Mononuclear cell (primary cell): ENCODE data around the gene RAVER1. TPM values are rescaled to one million over a fixed set of nuclear protein-coding genes. Genes with fewer than 3 reads are reported as not detected.

Source experiments
- H3K27me3 ChIP-seq: 2 replicates; pipeline ENCODE4 v1.6.0; 2011; ENCODE audit warnings: low read length, control low read depth; ENCODE audit not compliant: insufficient read depth
- H3K4me1 ChIP-seq: 2 replicates; pipeline ENCODE4 v1.5.1; 2011; ENCODE audit warnings: mild to moderate bottlenecking, low read length, control low read depth; ENCODE audit not compliant: insufficient read depth
- H3K4me3 ChIP-seq: 2 replicates; pipeline ENCODE4 v1.5.1; 2011; ENCODE audit warnings: mild to moderate bottlenecking, low read length, moderate library complexity
- H3K9me3 ChIP-seq: 2 replicates; pipeline ENCODE4 v1.5.1; 2011; ENCODE audit warnings: low read depth, mild to moderate bottlenecking, control low read depth, low read length
- total RNA-seq: library from RNA; depleted of rRNA; stranded (reverse); fragments of >200 nt; gene quantifications from one replicate; pipeline ENCODE4 v1.2.3, GENCODE V29; 2012

RAVER1 gene
- total RNA-seq, 1 donor, result 9.6 TPM

DNA sequence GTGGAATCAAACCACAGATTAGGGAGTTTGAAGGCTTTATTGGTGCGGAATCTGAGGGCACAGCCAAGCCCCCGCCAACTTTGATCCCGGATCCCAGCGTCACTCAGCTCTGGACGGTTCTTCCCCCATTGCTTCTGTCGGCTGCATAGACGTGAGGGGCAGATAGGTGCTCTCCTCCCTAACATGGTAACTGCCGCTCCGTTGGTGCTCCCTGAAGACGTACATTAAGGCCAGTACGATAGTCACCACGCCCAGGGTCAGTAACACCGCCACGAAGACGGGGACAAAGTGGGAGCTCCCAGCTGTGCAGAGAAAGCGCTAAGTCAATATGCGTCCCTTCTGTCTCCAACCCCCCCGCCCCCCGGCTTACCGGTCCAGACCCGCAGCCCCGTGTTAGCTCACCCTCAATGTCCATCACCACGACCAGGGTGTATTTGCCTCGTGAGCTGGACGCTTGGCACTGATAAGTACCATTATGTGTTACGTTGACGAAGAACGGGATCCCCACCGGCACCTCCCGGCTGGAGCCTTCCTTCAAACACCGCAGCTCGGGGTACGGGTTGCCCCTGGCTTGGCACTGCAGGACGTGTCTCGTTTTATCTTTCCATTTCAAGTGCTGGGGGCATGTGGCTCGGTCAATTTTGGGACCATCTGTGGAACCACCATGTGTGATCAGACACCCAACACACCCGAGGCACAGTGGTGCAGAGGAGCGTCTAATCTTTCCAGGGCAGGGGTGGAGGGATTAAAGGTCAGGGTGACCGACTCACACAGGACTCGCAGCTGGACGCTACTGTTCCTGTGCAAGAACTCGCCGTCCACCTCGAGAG, 644 bp upstream of the RAVER1 start:
- Histone ChIP-seq H3K4me3 (peak overlapping the region; percentile 86), H3K4me1 (peaks cover 57% of the 10 kb centered on the region), H3K27me3 (no peaks in the 10 kb centered on the region), H3K9me3 (no peaks in the 10 kb centered on the region)

DNA sequence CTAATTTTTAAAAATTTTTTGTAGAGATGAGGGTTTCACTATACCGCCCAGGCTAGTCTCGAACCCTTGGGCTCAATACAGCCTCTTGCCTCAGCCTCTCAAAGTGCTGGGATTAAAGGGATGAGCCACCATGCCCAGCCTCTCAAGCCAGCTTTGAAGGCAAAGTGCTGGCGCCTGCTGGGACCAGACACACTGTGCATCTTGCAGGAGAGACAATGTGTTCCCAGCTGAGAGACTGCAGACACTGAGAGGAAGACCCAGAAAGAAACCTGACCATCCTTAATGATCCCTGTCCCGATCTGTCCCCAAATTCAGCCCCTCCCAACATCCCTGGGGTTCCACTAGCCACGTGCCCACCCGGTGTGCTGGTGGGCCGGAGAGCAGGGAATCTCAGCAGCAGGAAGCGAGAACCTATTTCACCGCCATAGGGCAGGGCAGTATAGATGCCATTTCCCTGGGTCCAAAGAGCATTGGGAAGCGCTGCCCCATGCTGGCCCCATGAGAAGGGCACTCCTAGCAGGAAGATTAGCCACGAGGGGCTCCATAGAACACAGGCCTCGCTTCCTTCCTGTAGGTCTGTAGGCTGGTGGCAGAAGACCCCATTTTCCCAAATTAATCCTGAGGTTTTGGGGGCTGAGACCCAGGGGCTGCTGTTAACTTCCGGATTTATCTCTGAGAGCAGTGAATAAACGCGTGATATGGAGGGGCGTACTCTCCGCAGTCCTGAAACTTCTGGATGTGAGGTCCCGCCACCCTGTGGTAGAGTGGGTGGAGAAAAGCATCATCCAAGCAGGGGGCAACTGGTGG, 968 bp downstream of the RAVER1 start:
- Histone ChIP-seq H3K4me3 (peak overlapping the region; percentile 86), H3K4me1 (peaks cover 41% of the 10 kb centered on the region), H3K27me3 (no peaks in the 10 kb centered on the region), H3K9me3 (no peaks in the 10 kb centered on the region)

DNA sequence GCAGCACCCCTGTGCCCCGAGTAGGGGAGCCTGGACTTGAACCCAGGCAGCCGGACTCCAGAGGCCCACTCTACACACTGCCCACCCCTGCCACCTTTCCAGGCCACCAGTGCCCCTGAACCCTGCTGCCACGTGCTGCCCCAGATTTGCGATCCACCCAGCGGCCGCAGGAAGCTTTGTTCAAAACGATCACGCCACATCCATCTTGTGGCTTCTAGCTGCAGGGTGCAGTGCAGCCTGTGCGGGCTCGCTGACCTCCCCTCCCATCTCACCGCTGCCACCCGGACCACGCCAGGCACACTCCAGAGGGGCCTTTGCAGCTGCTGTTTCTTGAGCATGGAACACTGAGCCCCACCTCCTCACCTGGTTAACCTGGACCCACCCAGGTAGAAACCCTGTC, 3.8 kb downstream of the RAVER1 start:
- no peaks in the 10 kb centered on the region for H3K27me3 ChIP-seq
- H3K9me3 ChIP-seq, result no peaks in the 10 kb centered on the region

DNA sequence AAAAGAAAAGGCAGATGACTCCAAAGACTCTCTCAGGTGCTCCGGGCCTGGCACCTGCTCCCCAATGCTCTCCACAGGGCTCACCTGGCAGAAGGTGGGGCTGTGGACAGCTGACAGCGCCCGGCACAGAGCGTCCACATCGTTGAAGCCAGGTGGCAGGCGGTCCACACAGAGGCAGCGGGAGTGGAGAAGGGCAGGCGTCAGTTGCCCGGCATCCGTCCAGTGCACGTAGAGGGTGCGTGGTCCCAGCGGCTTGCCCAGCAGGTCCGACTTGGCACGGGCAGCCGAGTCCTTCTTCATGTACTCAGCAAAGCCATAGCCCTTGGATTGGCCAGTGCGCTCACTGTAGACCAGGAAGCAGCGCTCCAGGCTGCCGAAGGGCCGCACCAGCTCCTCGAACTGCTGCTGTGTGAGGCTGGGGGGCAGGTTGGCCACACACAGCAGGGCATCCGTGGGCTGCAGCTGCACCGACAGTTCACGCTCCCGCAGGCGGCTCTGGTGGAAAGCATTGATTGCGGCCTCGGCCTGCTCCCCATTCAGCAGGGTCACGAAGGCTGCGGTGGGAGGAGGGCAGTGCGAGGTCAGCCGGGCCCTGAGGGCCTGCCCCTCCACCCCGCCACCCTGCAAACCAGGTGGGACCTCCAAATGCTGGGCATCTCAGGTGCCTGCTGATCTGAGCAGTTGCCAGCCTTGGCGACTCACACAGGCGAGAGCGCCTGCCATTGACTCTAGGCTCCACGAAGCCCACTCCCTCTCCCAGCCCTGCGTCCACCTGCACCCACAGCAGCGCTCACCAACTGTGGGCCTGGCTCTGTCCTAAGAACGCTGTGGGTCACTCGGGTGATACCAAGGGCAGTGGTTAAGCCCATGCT, 4.5 kb downstream of the RAVER1 start:
- no peak overlapping the region for H3K4me3 ChIP-seq

More for the DNA sequence above, 3.8 kb downstream of the RAVER1 start:
- H3K4me3 ChIP-seq, result no peak overlapping the region
- H3K4me1 ChIP-seq, result peaks cover 25% of the 10 kb centered on the region

DNA sequence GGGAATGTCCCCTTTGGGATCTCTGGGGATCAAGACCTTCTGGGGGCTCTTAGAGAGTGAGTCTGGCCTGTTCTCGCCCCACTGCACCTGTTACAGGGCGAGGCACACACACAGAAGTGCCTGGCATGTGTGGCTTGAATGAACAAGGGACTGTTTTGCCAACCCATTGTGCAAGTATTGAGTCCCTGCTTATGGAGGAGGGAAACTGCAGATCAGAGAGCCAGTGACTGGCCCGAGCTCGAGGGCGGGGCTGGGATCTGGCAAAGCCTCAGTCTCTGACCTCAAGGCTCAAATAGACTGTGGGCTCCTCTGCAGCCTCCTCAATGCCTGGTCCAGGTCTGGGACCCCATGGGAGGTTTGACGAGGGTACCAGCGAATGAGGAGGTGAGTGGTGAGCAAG, 5.5 kb downstream of the RAVER1 start:
- Histone ChIP-seq H3K9me3 (no peaks in the 10 kb centered on the region), H3K4me3 (no peak overlapping the region), H3K4me1 (peaks cover 13% of the 10 kb centered on the region), H3K27me3 (no peaks in the 10 kb centered on the region)

More for the DNA sequence above, 4.5 kb downstream of the RAVER1 start:
- Histone ChIP-seq H3K9me3 (no peaks in the 10 kb centered on the region), H3K4me1 (peaks cover 17% of the 10 kb centered on the region), H3K27me3 (no peaks in the 10 kb centered on the region)

DNA sequence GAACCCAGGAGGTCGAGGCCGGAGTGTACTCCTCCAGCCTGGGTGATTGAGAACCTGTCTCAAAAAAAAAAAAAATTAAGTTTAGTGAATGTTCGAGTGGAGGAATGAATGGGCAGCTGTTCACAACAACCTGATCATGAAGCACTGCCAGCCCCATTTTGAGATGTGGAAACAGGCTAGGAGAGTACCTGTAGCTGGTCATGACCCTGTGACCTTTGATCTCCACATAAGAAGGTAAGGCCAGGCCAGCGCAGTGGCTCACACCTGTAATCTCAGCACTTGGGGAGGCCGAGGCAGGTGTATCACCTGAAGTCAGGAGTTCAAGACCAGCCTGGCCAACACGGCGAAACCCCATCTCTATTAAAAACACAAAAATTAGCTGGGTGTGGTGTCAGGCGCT, 7.6 kb downstream of the RAVER1 start:
- H3K4me1 ChIP-seq, result no peaks in the 10 kb centered on the region
- H3K27me3 ChIP-seq, result no peaks in the 10 kb centered on the region
- H3K9me3 ChIP-seq, result no peaks in the 10 kb centered on the region
- no peak overlapping the region for H3K4me3 ChIP-seq

DNA sequence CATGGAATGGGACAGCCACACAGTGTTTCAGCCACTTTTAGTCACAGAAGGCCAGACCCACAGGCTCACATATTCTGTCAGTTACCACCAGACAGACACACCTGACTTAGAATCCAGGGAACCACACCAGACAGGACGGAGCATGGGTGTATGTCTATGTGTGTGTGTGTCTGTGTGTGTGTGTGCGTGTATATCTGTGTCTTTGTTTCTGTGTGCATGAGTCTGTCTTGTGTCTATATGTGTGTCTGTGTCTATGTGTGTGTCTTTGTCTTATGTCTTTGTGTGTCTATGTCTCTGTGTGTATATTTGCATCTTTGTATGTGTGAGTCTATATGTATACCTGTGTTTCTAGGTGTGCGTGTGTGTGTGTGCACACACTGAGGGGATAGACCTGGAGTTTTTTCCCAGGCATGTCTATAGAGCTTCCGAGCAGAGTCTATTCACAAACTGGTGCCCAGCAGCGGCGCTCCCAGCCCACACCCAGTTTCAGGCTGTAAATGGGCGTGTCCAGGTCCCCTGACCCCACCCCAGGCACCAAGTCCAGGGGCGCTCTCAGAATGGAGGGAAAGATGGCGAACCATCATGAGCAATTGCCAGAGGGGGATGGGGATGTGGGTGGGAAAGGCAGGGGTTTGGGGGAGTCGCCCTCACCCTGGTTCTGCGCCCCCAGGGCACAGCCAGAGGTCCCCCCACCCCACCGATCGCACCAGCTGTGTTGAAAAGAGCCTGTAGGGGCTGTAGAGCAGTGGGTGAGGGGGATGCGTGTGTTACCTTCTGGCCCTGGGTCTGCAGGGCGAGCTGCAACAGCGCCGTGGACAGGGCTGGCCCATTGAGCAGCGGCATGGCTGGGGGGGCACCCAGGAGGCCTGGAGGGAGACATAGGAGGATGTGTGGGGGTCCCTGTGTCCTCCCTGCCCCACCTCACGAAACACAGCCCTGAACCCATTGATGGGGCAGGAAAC, 11.2 kb downstream of the RAVER1 start:
- no peaks in the 10 kb centered on the region for H3K4me1 ChIP-seq
- no peaks in the 10 kb centered on the region for H3K27me3 ChIP-seq
- H3K4me3 ChIP-seq, result no peak overlapping the region
- H3K9me3 ChIP-seq, result no peaks in the 10 kb centered on the region

DNA sequence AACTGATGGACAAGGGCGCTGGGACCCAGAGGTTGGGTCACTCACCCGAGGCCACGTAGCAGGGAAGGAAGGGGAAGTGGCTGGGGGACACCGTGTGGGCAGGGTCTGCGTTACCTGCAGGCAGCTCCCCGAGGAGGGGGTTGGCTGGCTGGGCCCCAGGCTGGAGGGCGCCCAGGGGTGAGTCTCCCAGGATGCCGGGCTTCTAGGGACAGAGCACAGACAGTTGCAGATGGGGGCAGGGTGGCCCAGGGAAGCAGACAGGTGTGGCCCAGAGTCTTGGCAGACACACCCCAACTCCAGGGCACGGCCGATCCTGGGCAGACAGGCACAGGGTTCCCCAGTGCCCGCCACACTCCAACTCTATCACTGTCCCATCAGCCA, 11.9 kb downstream of the RAVER1 start:
- Histone ChIP-seq H3K9me3 (no peaks in the 10 kb centered on the region), H3K4me1 (no peaks in the 10 kb centered on the region), H3K27me3 (no peaks in the 10 kb centered on the region), H3K4me3 (no peak overlapping the region)

DNA sequence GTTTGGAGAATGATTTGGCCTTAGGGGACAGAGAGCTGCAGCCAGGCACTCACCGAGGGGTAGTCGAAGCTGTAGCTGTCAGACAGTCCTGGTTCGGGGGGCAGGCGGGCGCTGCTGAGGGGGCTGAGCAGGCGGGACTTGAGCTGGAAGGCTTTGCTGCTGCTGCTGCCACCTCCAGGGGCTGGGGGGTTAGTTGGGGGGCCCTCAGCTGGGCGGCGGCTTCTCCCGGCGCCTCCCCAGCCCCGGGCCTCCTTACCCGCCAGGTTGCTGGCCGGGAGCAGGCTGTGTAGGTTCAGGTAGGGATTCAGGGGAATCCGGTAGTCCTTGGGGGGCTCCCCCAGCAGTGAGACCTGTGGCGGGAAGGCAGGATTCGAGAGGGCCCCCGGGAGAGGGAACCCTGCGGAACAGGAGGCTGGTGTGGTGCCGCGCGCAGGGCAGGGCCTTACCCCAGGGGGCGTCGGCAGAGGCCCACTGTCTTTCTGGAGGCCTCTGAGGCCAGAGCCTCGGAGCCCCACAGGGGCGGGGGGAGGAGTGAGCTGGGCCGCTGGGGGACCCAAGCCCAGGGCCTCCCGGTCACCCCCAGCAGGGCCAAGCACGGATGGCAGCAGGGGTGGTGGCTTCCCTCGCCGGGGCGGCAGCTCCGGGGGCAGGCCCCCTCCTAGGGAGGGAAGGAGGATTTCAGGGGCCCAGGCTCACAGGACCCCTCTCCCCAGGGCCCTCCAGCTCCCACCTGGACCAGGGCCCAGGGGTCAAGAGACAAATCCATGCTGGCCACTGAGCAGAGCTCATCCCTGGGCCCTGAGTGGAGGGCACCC, 12.5 kb downstream of the RAVER1 start:
- no peak overlapping the region for H3K4me3 ChIP-seq
- H3K4me1 ChIP-seq, result peaks cover 3% of the 10 kb centered on the region
- H3K9me3 ChIP-seq, result no peaks in the 10 kb centered on the region
- no peaks in the 10 kb centered on the region for H3K27me3 ChIP-seq

DNA sequence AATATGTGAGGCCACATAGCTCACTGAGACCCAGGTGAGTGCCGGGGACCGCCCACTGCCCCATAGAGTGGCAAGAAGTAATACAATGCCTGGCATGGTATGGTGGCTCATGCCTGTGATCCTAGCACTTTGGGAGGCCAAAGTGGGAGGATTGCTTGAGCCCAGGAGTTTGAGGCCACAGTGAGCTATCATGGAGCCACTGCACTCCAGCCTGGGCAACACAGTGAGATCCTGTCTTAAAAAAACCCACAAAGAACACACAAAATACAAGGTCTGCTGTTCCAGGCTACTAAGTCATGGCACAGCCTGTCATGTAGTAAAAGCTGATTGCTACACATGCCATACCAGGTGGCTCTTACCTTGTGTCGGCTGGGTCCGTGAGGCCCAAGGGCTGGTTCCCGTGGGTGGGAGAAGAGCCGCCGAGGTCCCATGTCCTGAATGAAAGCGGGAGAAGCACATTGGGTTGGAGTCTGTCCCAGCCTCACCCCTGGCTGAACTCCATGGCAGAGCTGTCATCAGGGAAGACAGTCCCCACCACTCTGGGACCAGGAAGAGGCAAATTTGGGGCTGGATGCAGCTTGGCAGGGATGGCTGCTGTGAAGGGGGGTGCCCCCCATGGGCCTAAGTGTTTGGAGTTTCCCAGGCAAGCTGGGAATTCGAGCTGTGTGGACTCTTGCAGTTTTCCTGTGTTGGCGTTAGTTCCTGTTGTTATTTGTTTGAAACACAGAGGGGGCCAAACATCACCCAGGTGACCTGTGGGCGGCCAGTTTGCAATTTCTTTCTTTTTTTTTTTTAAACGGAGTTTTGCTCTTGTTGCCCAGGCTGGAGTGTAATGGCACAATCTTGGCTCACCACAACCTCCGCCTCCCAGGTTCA, 14.3 kb downstream of the RAVER1 start:
- Histone ChIP-seq H3K9me3 (no peaks in the 10 kb centered on the region), H3K27me3 (no peaks in the 10 kb centered on the region), H3K4me1 (peaks cover 16% of the 10 kb centered on the region)

DNA sequence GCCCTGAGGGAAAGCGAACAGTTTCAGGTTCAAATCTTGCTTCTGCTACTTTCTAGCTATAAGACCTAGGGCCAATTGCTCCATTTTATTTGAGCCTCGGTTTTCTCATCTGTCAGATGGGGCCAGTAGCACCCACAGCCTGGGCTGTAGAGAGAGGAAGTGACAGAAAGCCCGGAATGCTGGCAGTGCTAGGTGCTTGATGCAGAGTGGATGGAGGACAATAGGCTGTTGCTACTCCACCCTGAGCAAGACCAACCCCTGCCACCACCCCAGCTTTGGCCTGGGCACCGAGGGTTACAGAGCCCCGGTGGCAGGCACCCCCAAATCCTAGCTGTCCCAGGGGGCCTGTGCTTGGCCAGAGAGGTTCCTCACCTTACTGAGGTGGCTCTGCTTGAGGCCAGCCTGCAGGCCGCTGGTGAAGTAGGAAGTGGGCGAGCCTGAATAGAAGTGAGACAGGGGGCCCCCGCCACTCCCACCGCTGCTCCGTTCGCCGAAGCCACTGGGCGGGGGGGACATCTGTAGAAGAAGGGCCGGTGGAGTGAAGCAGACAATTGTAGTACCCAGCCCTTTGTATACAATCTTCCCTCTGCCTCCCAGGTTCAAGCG, 15.4 kb downstream of the RAVER1 start:
- no peak overlapping the region for H3K4me3 ChIP-seq
- no peaks in the 10 kb centered on the region for H3K27me3 ChIP-seq
- H3K9me3 ChIP-seq, result no peaks in the 10 kb centered on the region
- peaks cover 16% of the 10 kb centered on the region for H3K4me1 ChIP-seq

More for the DNA sequence above, 14.3 kb downstream of the RAVER1 start:
- no peak overlapping the region for H3K4me3 ChIP-seq

DNA sequence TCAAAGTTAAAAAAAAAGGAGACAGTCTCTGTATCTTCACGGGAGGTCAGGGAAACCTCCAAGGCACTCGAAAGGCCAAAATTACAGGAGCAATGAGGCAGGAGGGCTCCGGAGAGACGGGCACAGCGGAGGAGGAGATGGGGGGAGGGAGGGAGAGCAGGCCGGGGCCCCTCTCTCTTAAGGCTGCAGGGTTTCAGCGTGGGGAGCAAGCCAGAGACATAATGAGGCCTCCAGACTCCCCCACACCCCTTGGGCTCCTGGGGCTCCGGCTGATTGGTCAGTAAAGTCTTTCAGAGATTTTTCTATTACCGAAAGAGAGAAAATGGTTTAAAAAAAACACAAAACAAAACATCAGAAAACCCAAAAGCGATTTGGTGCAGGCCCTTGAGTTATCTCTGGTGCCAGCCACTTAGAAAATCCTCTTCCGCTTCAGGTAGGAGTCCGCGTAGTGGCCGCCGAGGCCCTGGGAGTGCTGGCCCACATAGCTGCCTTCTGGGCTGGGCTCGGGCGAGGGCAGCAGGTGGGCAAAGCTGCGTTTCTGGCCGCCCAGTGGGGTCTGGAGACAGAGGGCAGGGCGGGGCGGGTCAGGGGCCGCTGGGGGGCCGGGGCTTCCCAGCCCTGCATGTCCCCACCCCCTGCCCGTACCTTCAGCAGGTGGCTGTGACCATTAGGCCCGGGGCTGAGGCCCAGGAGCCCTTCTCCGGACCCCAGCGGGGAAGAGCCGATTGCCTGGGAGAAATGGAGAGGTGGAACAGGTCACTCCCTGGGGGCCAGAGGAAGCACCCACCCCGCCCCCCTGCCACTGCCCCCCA, 16.1 kb downstream of the RAVER1 start:
- no peak overlapping the region for H3K4me3 ChIP-seq
- no peaks in the 10 kb centered on the region for H3K9me3 ChIP-seq
- H3K4me1 ChIP-seq, result peaks cover 16% of the 10 kb centered on the region
- H3K27me3 ChIP-seq, result no peaks in the 10 kb centered on the region
